ENCODE measurements around the gene ACER2. TPM values are rescaled to one million over a fixed set of nuclear protein-coding genes. Genes with fewer than 3 reads are reported as not detected.

The ACER2 gene
- total RNA-seq, 4 donors from 2014 or later: 1.8 to 4.1 (median 2.6) TPM

DNA sequence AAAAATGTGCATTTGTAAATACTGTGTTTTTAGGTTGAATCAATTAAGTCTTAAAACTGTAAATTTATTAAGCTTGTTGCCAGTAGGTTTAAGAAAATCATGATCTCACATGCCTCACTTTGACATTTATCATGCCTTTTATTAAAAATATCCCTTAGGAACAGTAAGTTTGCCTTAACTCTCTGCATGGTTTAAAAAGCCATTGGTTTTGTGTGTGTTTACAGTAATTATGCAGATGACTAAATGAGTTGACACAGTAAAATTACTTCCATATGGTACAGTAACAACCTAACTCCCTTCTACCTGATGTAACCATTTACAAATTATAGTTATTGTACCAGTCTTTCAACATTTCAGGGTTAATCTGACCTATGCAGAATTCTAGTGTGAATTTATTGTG is 35.3 kb upstream of the ACER2 start:
- DNase-seq (ENCODE audit: extremely low spot score): no peak
- Histone ChIP-seq H3K9me3 (no peaks in the 10 kb centered on the region), H3K27ac (replicated peaks in 1 of 4) (no peak overlapping the region), H3K4me1 (peaks cover 8 to 17% (median 15%) of the 10 kb centered on the region in 4 donors), H3K4me3 (no peak overlapping the region), H3K36me3 (peaks cover 54 to 100% (median 77%) of the 10 kb centered on the region in 4 donors), H3K27me3 (no peaks in the 10 kb centered on the region)
- no peak for TF ChIP-seq POLR2A (IDR thresholded peaks at IDR 0.05; ENCODE audit: low read depth)
- TF ChIP-seq, protein P1, sequence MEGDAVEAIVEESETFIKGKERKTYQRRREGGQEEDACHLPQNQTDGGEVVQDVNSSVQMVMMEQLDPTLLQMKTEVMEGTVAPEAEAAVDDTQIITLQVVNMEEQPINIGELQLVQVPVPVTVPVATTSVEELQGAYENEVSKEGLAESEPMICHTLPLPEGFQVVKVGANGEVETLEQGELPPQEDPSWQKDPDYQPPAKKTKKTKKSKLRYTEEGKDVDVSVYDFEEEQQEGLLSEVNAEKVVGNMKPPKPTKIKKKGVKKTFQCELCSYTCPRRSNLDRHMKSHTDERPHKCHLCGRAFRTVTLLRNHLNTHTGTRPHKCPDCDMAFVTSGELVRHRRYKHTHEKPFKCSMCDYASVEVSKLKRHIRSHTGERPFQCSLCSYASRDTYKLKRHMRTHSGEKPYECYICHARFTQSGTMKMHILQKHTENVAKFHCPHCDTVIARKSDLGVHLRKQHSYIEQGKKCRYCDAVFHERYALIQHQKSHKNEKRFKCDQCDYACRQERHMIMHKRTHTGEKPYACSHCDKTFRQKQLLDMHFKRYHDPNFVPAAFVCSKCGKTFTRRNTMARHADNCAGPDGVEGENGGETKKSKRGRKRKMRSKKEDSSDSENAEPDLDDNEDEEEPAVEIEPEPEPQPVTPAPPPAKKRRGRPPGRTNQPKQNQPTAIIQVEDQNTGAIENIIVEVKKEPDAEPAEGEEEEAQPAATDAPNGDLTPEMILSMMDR (IDR thresholded peaks at IDR 0.05): no peak
- no peak for TF ChIP-seq EP300 (IDR thresholded peaks at IDR 0.05)
- no peak for TF ChIP-seq POLR2AphosphoS5 (IDR thresholded peaks at IDR 0.05)
- intact Hi-C loops (cut with DNase I): loop anchor here (10.0 kb wide), 1 partner anchor 139 kb away; the partner anchor contains the start of gene DENND4C

DNA sequence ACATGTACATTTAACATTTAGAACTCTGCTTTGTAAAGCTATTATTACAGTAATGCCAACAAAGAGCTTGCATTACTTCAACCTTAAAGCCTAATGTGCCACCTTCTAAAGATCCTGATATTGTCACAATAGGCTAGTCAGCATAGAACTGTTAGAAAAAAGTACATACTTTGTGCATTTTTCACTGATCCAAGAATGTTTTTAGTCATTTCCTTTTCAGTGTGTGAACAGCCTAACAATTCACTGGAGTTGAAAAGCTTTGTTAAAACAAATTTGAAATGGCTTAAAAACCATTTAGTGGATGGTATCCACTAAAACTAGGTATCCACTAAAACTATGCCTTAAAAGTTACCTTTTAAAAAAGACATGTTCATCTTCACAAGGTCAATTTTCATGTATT is 33.3 kb upstream of the ACER2 start:
- H3K27me3 ChIP-seq: no peaks in the 10 kb centered on the region
- peaks cover 16 to 28% (median 26%) of the 10 kb centered on the region in 4 donors for H3K4me1 ChIP-seq
- TF ChIP-seq, protein P1 (IDR thresholded peaks at IDR 0.05): no peak
- TF ChIP-seq POLR2A (IDR thresholded peaks at IDR 0.05; ENCODE audit: low read depth): no peak
- peaks cover 40 to 82% (median 68%) of the 10 kb centered on the region in 4 donors for H3K36me3 ChIP-seq
- H3K27ac ChIP-seq (replicated peaks in 1 of 4): no peak overlapping the region
- no peak overlapping the region for H3K4me3 ChIP-seq
- no peaks in the 10 kb centered on the region for H3K9me3 ChIP-seq
- intact Hi-C loops (cut with DNase I): loop anchor here (10.0 kb wide), 1 partner anchor 141 kb away; the partner anchor contains the start of gene DENND4C
- DNase-seq (ENCODE audit: extremely low spot score): no peak

GRCh38 chr9:19376931-19377330 is 31.9 kb upstream of the ACER2 start:
- peaks cover 22 to 32% (median 31%) of the 10 kb centered on the region in 4 donors for H3K4me1 ChIP-seq
- whole genome bisulfite sequencing: 63% methylated on average over 2 of the region's 2 CpGs
- DNase-seq (ENCODE audit: extremely low spot score): no peak
- no peak overlapping the region for H3K27ac ChIP-seq (replicated peaks in 1 of 4)
- no peaks in the 10 kb centered on the region for H3K27me3 ChIP-seq
- intact Hi-C loops (cut with DNase I): loop anchor here (10.0 kb wide), 1 partner anchor 142 kb away; the partner anchor contains the start of gene DENND4C
- no peak overlapping the region for H3K4me3 ChIP-seq
- no peaks in the 10 kb centered on the region for H3K9me3 ChIP-seq
- H3K36me3 ChIP-seq: peaks cover 36 to 73% (median 60%) of the 10 kb centered on the region in 4 donors
- no peak for TF ChIP-seq EP300 (IDR thresholded peaks at IDR 0.05)
- TF ChIP-seq POLR2AphosphoS5 (IDR thresholded peaks at IDR 0.05): no peak
- TF ChIP-seq POLR2A (IDR thresholded peaks at IDR 0.05; ENCODE audit: low read depth): no peak
- TF ChIP-seq, protein P1 (IDR thresholded peaks at IDR 0.05): no peak

GRCh38 chr9:19378164-19378563 is 30.6 kb upstream of the ACER2 start:
- 84% methylated on average over 4 of the region's 4 CpGs for WGBS
- Histone ChIP-seq H3K27me3 (no peaks in the 10 kb centered on the region), H3K27ac (replicated peaks in 1 of 4) (peak overlapping the region in 1 of 4 donors; percentile 92), H3K4me3 (peak overlapping the region in 1 of 4 donors; percentile 8), H3K4me1 (peaks cover 22 to 32% (median 31%) of the 10 kb centered on the region in 4 donors), H3K36me3 (peaks cover 27 to 60% (median 52%) of the 10 kb centered on the region in 4 donors), H3K9me3 (no peaks in the 10 kb centered on the region)
- TF ChIP-seq EP300 (IDR thresholded peaks at IDR 0.05): no peak
- no peak for TF ChIP-seq POLR2A (IDR thresholded peaks at IDR 0.05; ENCODE audit: low read depth)
- no peak for TF ChIP-seq POLR2AphosphoS5 (IDR thresholded peaks at IDR 0.05)
- TF ChIP-seq, protein P1 (IDR thresholded peaks at IDR 0.05): no peak
- intact Hi-C loops (cut with DNase I): loop anchor here (10.0 kb wide), 1 partner anchor 143 kb away; the partner anchor contains the start of gene DENND4C
- DNase-seq (ENCODE audit: extremely low spot score): no peak

- Histone ChIP-seq H3K27ac (replicated peaks in 1 of 4) (peak overlapping the region in 3 of 4 donors; percentile 92 to 95 (median 93)), H3K9me3 (no peaks in the 10 kb centered on the region), H3K4me3 (peak overlapping the region; percentile 59 to 85 (median 76)), H3K36me3 (peaks cover 27 to 55% (median 47%) of the 10 kb centered on the region in 4 donors), H3K4me1 (peaks cover 22 to 32% (median 31%) of the 10 kb centered on the region in 4 donors), H3K27me3 (no peaks in the 10 kb centered on the region)
- intact Hi-C loops (cut with DNase I): loop anchor here (10.0 kb wide), 1 partner anchor 144 kb away; the partner anchor contains the start of gene DENND4C
- TF ChIP-seq POLR2AphosphoS5 (IDR thresholded peaks at IDR 0.05) (no peak), POLR2A (IDR thresholded peaks at IDR 0.05; ENCODE audit: low read depth) (no peak), EP300 (IDR thresholded peaks at IDR 0.05) (no peak)
- TF ChIP-seq, protein P1 (IDR thresholded peaks at IDR 0.05): no peak
- no peak for DNase-seq (ENCODE audit: extremely low spot score)
- WGBS: 51% methylated on average over 7 of the region's 7 CpGs
Measured at GRCh38 chr9:19378647-19379046, 30.2 kb upstream of the ACER2 start.

Data from esophagus muscularis mucosa (tissue), 4 donors.